Duodenal mucosa (tissue), 2 donors: ENCODE results near the gene PACS1.
"Not testable (repeated sequence)": the region's sequence is repeated elsewhere in the genome, so short reads cannot be mapped to it uniquely, and the experiment has no call there.

Experiments used
- H3K27ac ChIP-seq: one replicate; pipeline ENCODE4 v1.7.0; 2013; ENCODE audit warnings: low read depth, low read length
- H3K27me3 ChIP-seq, 2 donors: one replicate each; pipeline ENCODE4 v1.7.0; 2013; ENCODE audit warnings: low read length in 2 of 2, control low read depth in 1 of 2; ENCODE audit not compliant: insufficient read depth in 2 of 2, control insufficient read depth in 1 of 2
- H3K36me3 ChIP-seq, 2 donors: one replicate each; pipeline ENCODE4 v1.7.0; 2013; ENCODE audit warnings: low read length in 2 of 2, control low read depth in 1 of 2; ENCODE audit not compliant: insufficient read depth in 2 of 2, control insufficient read depth in 1 of 2
- H3K4me1 ChIP-seq, 2 donors: one replicate each; pipeline ENCODE4 v1.7.0; 2013; ENCODE audit warnings: low read length in 2 of 2, control low read depth in 1 of 2; ENCODE audit not compliant: insufficient read depth in 2 of 2, control insufficient read depth in 1 of 2
- H3K4me3 ChIP-seq, 2 donors: one replicate each; pipeline ENCODE4 v1.7.0; 2013; ENCODE audit warnings: low read length in 2 of 2, low read depth in 1 of 2
- H3K9ac ChIP-seq, 2 donors: one replicate each; pipeline ENCODE4 v1.7.0; 2013; ENCODE audit warnings: low read length in 2 of 2, low read depth in 1 of 2
- H3K9me3 ChIP-seq, 2 donors: one replicate each; pipeline ENCODE4 v1.7.0; 2013; ENCODE audit warnings: low read length in 2 of 2, control low read depth in 1 of 2; ENCODE audit not compliant: control insufficient read depth in 1 of 2

Gene PACS1

GRCh38 chr11:66072518-66072917, 2.4 kb downstream of the PACS1 start:
- Histone ChIP-seq H3K4me3 (no peak overlapping the region), H3K27ac (no peak overlapping the region), H3K27me3 (no peaks in the 10 kb centered on the region), H3K9ac (no peak overlapping the region), H3K4me1 (peaks cover 9 to 16% of the 10 kb centered on the region in 2 donors), H3K36me3 (peaks cover 4 to 19% of the 10 kb centered on the region in 2 donors), H3K9me3 (no peaks in the 10 kb centered on the region)

GRCh38 chr11:66073669-66074068, 3.6 kb downstream of the PACS1 start:
- H3K9me3 ChIP-seq = no peaks in the 10 kb centered on the region
- no peak overlapping the region for H3K27ac ChIP-seq
- H3K4me3 ChIP-seq = no peak overlapping the region
- H3K27me3 ChIP-seq = no peaks in the 10 kb centered on the region
- peaks cover 9 to 13% of the 10 kb centered on the region in 2 donors for H3K4me1 ChIP-seq
- no peak overlapping the region for H3K9ac ChIP-seq
- peaks cover 3 to 7% of the 10 kb centered on the region in 2 donors for H3K36me3 ChIP-seq

- no peaks in the 10 kb centered on the region for H3K9me3 ChIP-seq
- H3K36me3 ChIP-seq = peaks cover 0 to 3% of the 10 kb centered on the region in 2 donors
- no peaks in the 10 kb centered on the region for H3K27me3 ChIP-seq
- H3K4me1 ChIP-seq = peaks cover 2 to 12% of the 10 kb centered on the region in 2 donors
- H3K27ac ChIP-seq = no peak overlapping the region
- H3K9ac ChIP-seq = no peak overlapping the region
- no peak overlapping the region for H3K4me3 ChIP-seq
Observed at GRCh38 chr11:66075273-66075672, 5.2 kb downstream of the PACS1 start.

GRCh38 chr11:66076561-66076960, 6.5 kb downstream of the PACS1 start:
- Histone ChIP-seq H3K9ac (no peak overlapping the region), H3K27me3 (no peaks in the 10 kb centered on the region), H3K27ac (no peak overlapping the region), H3K4me1 (peaks cover 12 to 19% of the 10 kb centered on the region in 2 donors), H3K4me3 (no peak overlapping the region), H3K9me3 (no peaks in the 10 kb centered on the region), H3K36me3 (peaks cover 0 to 3% of the 10 kb centered on the region in 2 donors)

GRCh38 chr11:66077927-66078326, 7.9 kb downstream of the PACS1 start:
- H3K27ac ChIP-seq = no peak overlapping the region
- H3K4me1 ChIP-seq = peaks cover 20 to 24% of the 10 kb centered on the region in 2 donors

GRCh38 chr11:66078949-66079348, 8.9 kb downstream of the PACS1 start:
- H3K9me3 ChIP-seq, H3K27me3 ChIP-seq, H3K9ac ChIP-seq, H3K4me3 ChIP-seq, H3K36me3 ChIP-seq, H3K27ac ChIP-seq: not testable (repeated sequence)
- H3K4me1 ChIP-seq = peaks cover 30 to 35% of the 10 kb centered on the region in 2 donors

More at GRCh38 chr11:66077927-66078326, 7.9 kb downstream of the PACS1 start:
- H3K27me3 ChIP-seq = no peaks in the 10 kb centered on the region
- no peak overlapping the region for H3K4me3 ChIP-seq
- H3K9ac ChIP-seq = no peak overlapping the region
- H3K9me3 ChIP-seq = no peaks in the 10 kb centered on the region
- peaks cover 0 to 3% of the 10 kb centered on the region in 2 donors for H3K36me3 ChIP-seq

GRCh38 chr11:66080055-66080817, 10.2 kb downstream of the PACS1 start:
- no peak overlapping the region for H3K9ac ChIP-seq
- H3K4me1 ChIP-seq = peaks cover 33 to 39% of the 10 kb centered on the region in 2 donors
- no peaks in the 10 kb centered on the region for H3K9me3 ChIP-seq
- no peak overlapping the region for H3K27ac ChIP-seq
- H3K4me3 ChIP-seq = no peak overlapping the region
- H3K27me3 ChIP-seq = no peaks in the 10 kb centered on the region
- H3K36me3 ChIP-seq = peaks cover 0 to 3% of the 10 kb centered on the region in 2 donors

GRCh38 chr11:66081505-66081904, 11.4 kb downstream of the PACS1 start:
- Histone ChIP-seq H3K36me3 (peaks cover 0 to 3% of the 10 kb centered on the region in 2 donors), H3K9me3 (no peaks in the 10 kb centered on the region), H3K27me3 (no peaks in the 10 kb centered on the region), H3K27ac (peak overlapping the region; percentile 34), H3K4me3 (peak overlapping the region in 1 of 2 donors; percentile 4), H3K9ac (peak overlapping the region in 1 of 2 donors; percentile 39), H3K4me1 (peaks cover 33 to 39% of the 10 kb centered on the region in 2 donors)

GRCh38 chr11:66082946-66083698, 13.1 kb downstream of the PACS1 start:
- Histone ChIP-seq H3K36me3 (no peaks in the 10 kb centered on the region), H3K9ac (peak overlapping the region in 1 of 2 donors; percentile 38), H3K27ac (no peak overlapping the region), H3K4me1 (peaks cover 33 to 39% of the 10 kb centered on the region in 2 donors), H3K4me3 (no peak overlapping the region), H3K27me3 (no peaks in the 10 kb centered on the region), H3K9me3 (no peaks in the 10 kb centered on the region)

- Histone ChIP-seq H3K9ac (peak overlapping the region in 1 of 2 donors; percentile 38), H3K4me1 (peaks cover 33 to 39% of the 10 kb centered on the region in 2 donors), H3K36me3 (no peaks in the 10 kb centered on the region), H3K9me3 (no peaks in the 10 kb centered on the region), H3K4me3 (no peak overlapping the region), H3K27me3 (no peaks in the 10 kb centered on the region), H3K27ac (no peak overlapping the region)
Observed at GRCh38 chr11:66083767-66084166, 13.7 kb downstream of the PACS1 start.
